Thyroid gland (tissue), 4 donors: ENCODE results near the gene HCST.
A peak's percentile ranks its signal among the peaks of the same experiment; 100 is the strongest.

Experiments
- POLR2A ChIP-seq, 2 donors: fragments of 450-650 bp; IDR thresholded peaks; one replicate each; pipeline ENCODE4 v1.6.1; 2017; ENCODE audit warnings: antibody characterized with exemption in 2 of 2, mild to moderate bottlenecking in 2 of 2, moderate library complexity in 1 of 2
- TF ChIP-seq, protein P1 (sequence below), 6 experiments: fragments of 200-600 bp in 3 of 6; fragments of 450-650 bp in 3 of 6; sonication (generic) in 3 of 6; IDR thresholded peaks; one replicate each; pipeline ENCODE4 v1.5.1; 2016 to 2019; ENCODE audit warnings: antibody characterized with exemption in 6 of 6, mild to moderate bottlenecking in 2 of 6, inconsistent platforms in 1 of 6, moderate library complexity in 1 of 6

DNA sequence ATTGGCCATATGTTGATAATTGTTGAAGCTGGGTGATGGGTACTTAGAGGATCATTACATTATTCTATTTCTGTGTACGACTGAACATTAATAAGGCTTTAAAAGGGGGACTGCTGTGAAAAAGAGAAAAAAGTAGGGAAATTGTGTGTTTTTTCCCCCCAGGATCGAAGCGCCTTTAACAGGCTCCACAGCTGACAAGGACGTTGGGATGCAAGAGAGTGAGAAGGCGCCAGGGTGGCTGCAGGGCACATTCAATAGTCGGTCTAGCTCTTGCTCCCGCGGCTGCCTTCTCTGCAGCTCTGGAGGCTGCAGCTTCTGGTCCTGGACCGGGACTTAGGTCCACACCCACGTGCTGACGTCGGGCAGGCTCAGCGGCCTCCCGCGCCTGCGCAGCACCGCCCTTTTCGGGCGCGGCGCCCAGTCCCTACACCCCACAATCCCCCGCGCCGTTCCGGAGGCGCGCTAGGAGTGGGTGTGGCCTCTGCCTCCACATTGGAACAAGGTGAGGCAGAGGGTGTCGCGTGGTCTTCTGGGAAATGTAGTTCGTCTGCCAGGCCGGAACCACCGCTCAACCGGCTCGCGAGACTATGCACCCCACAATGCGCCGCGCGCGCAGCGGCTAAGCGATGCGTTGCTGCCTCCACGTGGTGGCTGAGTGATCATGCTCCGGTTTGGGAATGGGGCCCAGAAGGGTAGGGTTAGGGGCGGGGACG, 29.0 kb downstream of the HCST start:
- TF ChIP-seq, protein P1, sequence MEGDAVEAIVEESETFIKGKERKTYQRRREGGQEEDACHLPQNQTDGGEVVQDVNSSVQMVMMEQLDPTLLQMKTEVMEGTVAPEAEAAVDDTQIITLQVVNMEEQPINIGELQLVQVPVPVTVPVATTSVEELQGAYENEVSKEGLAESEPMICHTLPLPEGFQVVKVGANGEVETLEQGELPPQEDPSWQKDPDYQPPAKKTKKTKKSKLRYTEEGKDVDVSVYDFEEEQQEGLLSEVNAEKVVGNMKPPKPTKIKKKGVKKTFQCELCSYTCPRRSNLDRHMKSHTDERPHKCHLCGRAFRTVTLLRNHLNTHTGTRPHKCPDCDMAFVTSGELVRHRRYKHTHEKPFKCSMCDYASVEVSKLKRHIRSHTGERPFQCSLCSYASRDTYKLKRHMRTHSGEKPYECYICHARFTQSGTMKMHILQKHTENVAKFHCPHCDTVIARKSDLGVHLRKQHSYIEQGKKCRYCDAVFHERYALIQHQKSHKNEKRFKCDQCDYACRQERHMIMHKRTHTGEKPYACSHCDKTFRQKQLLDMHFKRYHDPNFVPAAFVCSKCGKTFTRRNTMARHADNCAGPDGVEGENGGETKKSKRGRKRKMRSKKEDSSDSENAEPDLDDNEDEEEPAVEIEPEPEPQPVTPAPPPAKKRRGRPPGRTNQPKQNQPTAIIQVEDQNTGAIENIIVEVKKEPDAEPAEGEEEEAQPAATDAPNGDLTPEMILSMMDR (IDR thresholded peaks at IDR 0.05): peak; percentile 53 to 99 (median 96)
- TF ChIP-seq POLR2A (IDR thresholded peaks at IDR 0.05): peak in 1 of 2 donors; percentile 87
